HepG2 (cell line): ENCODE results near the gene MTIF3. TPM values are rescaled to one million over a fixed set of nuclear protein-coding genes. Genes with fewer than 3 reads are reported as not detected.

Experiments
- HMGXB3 ChIP-seq: sonication (generic); formaldehyde crosslinking; IDR thresholded peaks from 2 replicates; pipeline ENCODE4 v1.4.0; 2020; ENCODE audit warnings: missing genetic modification reagents, borderline replicate concordance
- SRSF4 ChIP-seq: fragments of 200-400 bp; formaldehyde crosslinking; IDR thresholded peaks from one replicate; pipeline ENCODE4 v1.6.1; 2018; ENCODE audit warnings: mild to moderate bottlenecking, low read depth, low read length, moderate library complexity; ENCODE audit not compliant: poor library complexity, severe bottlenecking
- SRSF9 ChIP-seq: fragments of 200-400 bp; formaldehyde crosslinking; IDR thresholded peaks from 2 replicates; pipeline ENCODE4 v1.6.1; 2018; ENCODE audit warnings: borderline replicate concordance, mild to moderate bottlenecking, low read depth, low read length; ENCODE audit not compliant: insufficient read depth, poor library complexity, severe bottlenecking
- STAG1 ChIP-seq: sonication (generic); formaldehyde crosslinking; IDR thresholded peaks from 2 replicates; pipeline ENCODE4 v1.4.0; 2020; ENCODE audit warnings: missing genetic modification reagents
- TBL1XR1 ChIP-seq: fragments of 150-350 bp; IDR thresholded peaks from 2 replicates; pipeline ENCODE4 v1.6.1; 2014; ENCODE audit warnings: borderline replicate concordance, low read length; ENCODE audit not compliant: partially characterized antibody
- ZBTB33 ChIP-seq: sonication (generic); formaldehyde crosslinking; IDR thresholded peaks from 2 replicates; pipeline ENCODE4 v1.4.0; 2020; ENCODE audit warnings: missing genetic modification reagents
- ZBTB34 ChIP-seq: sonication (generic); formaldehyde crosslinking; IDR thresholded peaks from 2 replicates; pipeline ENCODE4 v1.8.0; 2022; ENCODE audit warnings: mild to moderate bottlenecking, missing genetic modification reagents
- ZNF10 ChIP-seq: sonication (generic); formaldehyde crosslinking; IDR thresholded peaks from 2 replicates; pipeline ENCODE4 v1.4.0; 2020; ENCODE audit warnings: mild to moderate bottlenecking, low read depth, missing genetic modification reagents, borderline replicate concordance
- ZNF260 ChIP-seq: sonication (generic); formaldehyde crosslinking; IDR thresholded peaks from 2 replicates; pipeline ENCODE4 v1.4.0; 2020; ENCODE audit warnings: missing genetic modification reagents, low read depth, mild to moderate bottlenecking, borderline replicate concordance
- ZNF367 ChIP-seq: sonication (generic); formaldehyde crosslinking; IDR thresholded peaks from 2 replicates; pipeline ENCODE4 v1.4.0; 2020; ENCODE audit warnings: missing genetic modification reagents, borderline replicate concordance
- ZNF547 ChIP-seq: sonication (generic); formaldehyde crosslinking; IDR thresholded peaks from 2 replicates; pipeline ENCODE4 v1.5.1; 2020; ENCODE audit warnings: mild to moderate bottlenecking, missing genetic modification reagents
- ZNF569 ChIP-seq: sonication (generic); formaldehyde crosslinking; IDR thresholded peaks from 2 replicates; pipeline ENCODE4 v1.5.0; 2020; ENCODE audit warnings: mild to moderate bottlenecking, missing genetic modification reagents, moderate library complexity, borderline replicate concordance
- ZSCAN29 ChIP-seq: sonication (generic); formaldehyde crosslinking; conservative IDR thresholded peaks from 2 replicates; pipeline ENCODE4 v1.4.0; 2020; ENCODE audit warnings: mild to moderate bottlenecking, missing genetic modification reagents
- polyA plus RNA-seq, 8 experiments: library from polyadenylated mRNA; depleted of rRNA in 3 of 8; stranded (reverse) in 7 of 8; unstranded in 1 of 8; fragments of >200 nt; fragmentation: Illumina TruSeq in 4 of 8; extraction: Trizol in 4 of 8; gene quantifications; 2 replicates each; pipeline versions ENCODE4 v1.2.1 to v1.2.3, GENCODE V29; 2011 to 2016; ENCODE audit warnings: low read depth in 4 of 8, missing spikeins in 1 of 8, mixed read lengths in 1 of 8; ENCODE audit not compliant: insufficient read depth in 1 of 8
- total RNA-seq, 5 experiments: library from RNA; depleted of rRNA; stranded (reverse); fragments of >200 nt; fragmentation: Illumina TruSeq; extraction: Trizol; gene quantifications; 2 replicates each; pipeline ENCODE4 v1.2.3, GENCODE V29; 2016; ENCODE audit warnings: low read depth in 1 of 5
- TF ChIP-seq, protein P1 (sequence below): sonication (generic); formaldehyde crosslinking; IDR thresholded peaks from 2 replicates; pipeline ENCODE4 v1.4.0; 2020; ENCODE audit warnings: missing genetic modification reagents
- TF ChIP-seq, protein P2 (sequence below): sonication (generic); formaldehyde crosslinking; IDR thresholded peaks from 2 replicates; pipeline ENCODE4 v1.4.0; 2020; ENCODE audit warnings: mild to moderate bottlenecking, missing genetic modification reagents

Gene MTIF3
- total and polyA plus RNA-seq, 2 of the 13 experiments (the other 11 are each of a cell fraction or from before 2014, with no cell fraction given): 33.7 to 40.6 TPM

GRCh38 chr13:27424246-27425157, 25.9 kb downstream of the MTIF3 start, which contains the start of gene GTF3A (continued):
- peak; percentile 65 for TF ChIP-seq ZBTB33
- 0 out of 2 replicates have a peak, but pooled peaks have one; percentile 43 for TF ChIP-seq HMGXB3 (CRISPR knock-in tag)
- TF ChIP-seq, protein P1, sequence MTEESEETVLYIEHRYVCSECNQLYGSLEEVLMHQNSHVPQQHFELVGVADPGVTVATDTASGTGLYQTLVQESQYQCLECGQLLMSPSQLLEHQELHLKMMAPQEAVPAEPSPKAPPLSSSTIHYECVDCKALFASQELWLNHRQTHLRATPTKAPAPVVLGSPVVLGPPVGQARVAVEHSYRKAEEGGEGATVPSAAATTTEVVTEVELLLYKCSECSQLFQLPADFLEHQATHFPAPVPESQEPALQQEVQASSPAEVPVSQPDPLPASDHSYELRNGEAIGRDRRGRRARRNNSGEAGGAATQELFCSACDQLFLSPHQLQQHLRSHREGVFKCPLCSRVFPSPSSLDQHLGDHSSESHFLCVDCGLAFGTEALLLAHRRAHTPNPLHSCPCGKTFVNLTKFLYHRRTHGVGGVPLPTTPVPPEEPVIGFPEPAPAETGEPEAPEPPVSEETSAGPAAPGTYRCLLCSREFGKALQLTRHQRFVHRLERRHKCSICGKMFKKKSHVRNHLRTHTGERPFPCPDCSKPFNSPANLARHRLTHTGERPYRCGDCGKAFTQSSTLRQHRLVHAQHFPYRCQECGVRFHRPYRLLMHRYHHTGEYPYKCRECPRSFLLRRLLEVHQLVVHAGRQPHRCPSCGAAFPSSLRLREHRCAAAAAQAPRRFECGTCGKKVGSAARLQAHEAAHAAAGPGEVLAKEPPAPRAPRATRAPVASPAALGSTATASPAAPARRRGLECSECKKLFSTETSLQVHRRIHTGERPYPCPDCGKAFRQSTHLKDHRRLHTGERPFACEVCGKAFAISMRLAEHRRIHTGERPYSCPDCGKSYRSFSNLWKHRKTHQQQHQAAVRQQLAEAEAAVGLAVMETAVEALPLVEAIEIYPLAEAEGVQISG: peak; percentile 84
- TF ChIP-seq TBL1XR1: no peak
- no peak for TF ChIP-seq ZNF10
- no peak for TF ChIP-seq SRSF4
- 0 out of 2 replicates have a peak, but pooled peaks have one; percentile 8 for TF ChIP-seq STAG1 (CRISPR knock-in tag)
- no peak for TF ChIP-seq ZSCAN29 (CRISPR knock-in tag)
- TF ChIP-seq SRSF9: no peak
- TF ChIP-seq ZNF260 (CRISPR knock-in tag): no peak
- no peak for TF ChIP-seq ZNF569 (CRISPR knock-in tag)
- TF ChIP-seq ZBTB34: no peak; the same call in 1 of the 2 replicates
- TF ChIP-seq ZNF367: no peak; the same call in 1 of the 2 replicates
- TF ChIP-seq ZNF547 (CRISPR knock-in tag): peak; percentile 99
- TF ChIP-seq, protein P2, sequence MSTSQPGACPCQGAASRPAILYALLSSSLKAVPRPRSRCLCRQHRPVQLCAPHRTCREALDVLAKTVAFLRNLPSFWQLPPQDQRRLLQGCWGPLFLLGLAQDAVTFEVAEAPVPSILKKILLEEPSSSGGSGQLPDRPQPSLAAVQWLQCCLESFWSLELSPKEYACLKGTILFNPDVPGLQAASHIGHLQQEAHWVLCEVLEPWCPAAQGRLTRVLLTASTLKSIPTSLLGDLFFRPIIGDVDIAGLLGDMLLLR (CRISPR knock-in tag): peak; percentile 100
